Measurements from ENCODE around the gene ATP8B3. TPM values are rescaled to one million over a fixed set of nuclear protein-coding genes. Genes with fewer than 3 reads are reported as not detected.
A peak's percentile ranks its signal among the peaks of the same experiment; 100 is the strongest.

The ATP8B3 gene
- polyA plus RNA-seq, 1 donor (not counting 4 experiments of a cell fraction or from before 2014, with no cell fraction given): 0.98 TPM

DNA sequence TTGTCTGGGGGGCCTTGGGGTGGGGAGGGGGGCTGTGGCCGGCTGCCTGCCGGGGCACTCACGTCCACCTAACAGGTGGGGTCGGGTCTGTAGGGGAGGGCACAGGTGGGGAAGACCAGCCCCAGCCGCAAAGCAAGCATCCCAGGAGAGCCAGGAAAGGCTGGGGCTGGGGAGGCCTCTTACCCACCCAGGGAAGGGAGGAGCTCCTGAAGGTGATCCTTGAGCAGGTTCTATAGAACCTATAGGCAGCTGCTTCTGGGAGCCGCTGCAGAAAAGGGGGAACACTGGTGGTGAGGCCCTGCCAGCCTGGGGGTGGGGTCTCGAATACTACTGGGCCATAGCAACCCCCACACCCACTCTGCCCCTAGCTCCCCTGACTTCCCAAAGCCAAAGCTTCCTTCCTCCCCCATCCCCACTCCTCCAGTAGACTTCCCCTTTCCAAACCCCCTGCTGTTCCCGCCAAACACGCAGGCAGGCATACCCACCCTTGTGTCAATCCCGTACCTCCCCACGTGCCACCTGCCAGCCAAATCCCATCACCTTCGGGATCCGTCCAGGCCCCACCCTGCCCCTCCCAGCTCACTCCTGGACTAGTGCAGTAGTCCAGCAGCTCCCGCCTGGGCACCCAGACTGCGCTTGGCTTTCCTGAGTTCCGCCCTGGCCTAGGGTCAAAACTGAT, 45.7 kb upstream of the ATP8B3 start:
- Histone ChIP-seq H3K4me1 (ENCODE audit: control insufficient read depth, extremely low read depth, insufficient read depth, low read length) (peaks cover 74% of the 10 kb centered on the region), H2AFZ (ENCODE audit: control insufficient read depth, low read length) (no peak overlapping the region), H3K36me3 (ENCODE audit: control insufficient read depth in 2 of 2, extremely low read depth in 1 of 2, insufficient read depth in 2 of 2, low read length in 2 of 2) (no peaks in the 10 kb centered on the region), H3K4me2 (ENCODE audit: control insufficient read depth, extremely low read depth, insufficient read depth, low read depth, low read length) (peak overlapping the region; percentile 74), H3K9me1 (ENCODE audit: control insufficient read depth, extremely low read depth, insufficient read depth, low read length) (no peaks in the 10 kb centered on the region), H3K9me3 (ENCODE audit: control insufficient read depth, low read depth, low read length) (no peaks in the 10 kb centered on the region), H3K27ac (ENCODE audit: control insufficient read depth, insufficient read depth, low read length) (peak overlapping the region; percentile 3), H3K4me3 (ENCODE audit: control insufficient read depth in 2 of 3, extremely low read depth in 1 of 3, insufficient read depth in 2 of 3, low read depth in 1 of 3, low read length in 3 of 3) (peak overlapping the region; percentile 15 to 29 (median 20)), H3K9ac (ENCODE audit: control insufficient read depth, extremely low read depth, insufficient read depth, low read length) (peak overlapping the region; percentile 69), H3K27me3 (ENCODE audit: control insufficient read depth, extremely low read depth, insufficient read depth, low read length) (no peaks in the 10 kb centered on the region), H3K79me2 (ENCODE audit: control insufficient read depth, insufficient read depth, low read length) (peaks cover 90% of the 10 kb centered on the region), H4K20me1 (ENCODE audit: control insufficient read depth, extremely low read depth, insufficient read depth, low read length) (peaks cover 20% of the 10 kb centered on the region)
- DNase-seq (ENCODE audit: low read depth, low spot score) (no peak), FAIRE-seq (no peak)
- TF ChIP-seq, protein P1, sequence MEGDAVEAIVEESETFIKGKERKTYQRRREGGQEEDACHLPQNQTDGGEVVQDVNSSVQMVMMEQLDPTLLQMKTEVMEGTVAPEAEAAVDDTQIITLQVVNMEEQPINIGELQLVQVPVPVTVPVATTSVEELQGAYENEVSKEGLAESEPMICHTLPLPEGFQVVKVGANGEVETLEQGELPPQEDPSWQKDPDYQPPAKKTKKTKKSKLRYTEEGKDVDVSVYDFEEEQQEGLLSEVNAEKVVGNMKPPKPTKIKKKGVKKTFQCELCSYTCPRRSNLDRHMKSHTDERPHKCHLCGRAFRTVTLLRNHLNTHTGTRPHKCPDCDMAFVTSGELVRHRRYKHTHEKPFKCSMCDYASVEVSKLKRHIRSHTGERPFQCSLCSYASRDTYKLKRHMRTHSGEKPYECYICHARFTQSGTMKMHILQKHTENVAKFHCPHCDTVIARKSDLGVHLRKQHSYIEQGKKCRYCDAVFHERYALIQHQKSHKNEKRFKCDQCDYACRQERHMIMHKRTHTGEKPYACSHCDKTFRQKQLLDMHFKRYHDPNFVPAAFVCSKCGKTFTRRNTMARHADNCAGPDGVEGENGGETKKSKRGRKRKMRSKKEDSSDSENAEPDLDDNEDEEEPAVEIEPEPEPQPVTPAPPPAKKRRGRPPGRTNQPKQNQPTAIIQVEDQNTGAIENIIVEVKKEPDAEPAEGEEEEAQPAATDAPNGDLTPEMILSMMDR (optimal IDR thresholded peaks at IDR 0.05 in 1 of 3, IDR thresholded peaks at IDR 0.05 in 1 of 3, conservative IDR thresholded peaks at IDR 0.05 in 1 of 3; ENCODE audit: extremely low read depth in 1 of 3, insufficient read depth in 2 of 3, low read length in 3 of 3): no peak
- TF ChIP-seq EZH2 (IDR thresholded peaks at IDR 0.05; ENCODE audit: low read length): no peak
- dilution Hi-C loops (cut with MboI; ENCODE audit: extremely low pct_ligation_motif_present, low sequenced_read_pairs): no loop called here

DNA sequence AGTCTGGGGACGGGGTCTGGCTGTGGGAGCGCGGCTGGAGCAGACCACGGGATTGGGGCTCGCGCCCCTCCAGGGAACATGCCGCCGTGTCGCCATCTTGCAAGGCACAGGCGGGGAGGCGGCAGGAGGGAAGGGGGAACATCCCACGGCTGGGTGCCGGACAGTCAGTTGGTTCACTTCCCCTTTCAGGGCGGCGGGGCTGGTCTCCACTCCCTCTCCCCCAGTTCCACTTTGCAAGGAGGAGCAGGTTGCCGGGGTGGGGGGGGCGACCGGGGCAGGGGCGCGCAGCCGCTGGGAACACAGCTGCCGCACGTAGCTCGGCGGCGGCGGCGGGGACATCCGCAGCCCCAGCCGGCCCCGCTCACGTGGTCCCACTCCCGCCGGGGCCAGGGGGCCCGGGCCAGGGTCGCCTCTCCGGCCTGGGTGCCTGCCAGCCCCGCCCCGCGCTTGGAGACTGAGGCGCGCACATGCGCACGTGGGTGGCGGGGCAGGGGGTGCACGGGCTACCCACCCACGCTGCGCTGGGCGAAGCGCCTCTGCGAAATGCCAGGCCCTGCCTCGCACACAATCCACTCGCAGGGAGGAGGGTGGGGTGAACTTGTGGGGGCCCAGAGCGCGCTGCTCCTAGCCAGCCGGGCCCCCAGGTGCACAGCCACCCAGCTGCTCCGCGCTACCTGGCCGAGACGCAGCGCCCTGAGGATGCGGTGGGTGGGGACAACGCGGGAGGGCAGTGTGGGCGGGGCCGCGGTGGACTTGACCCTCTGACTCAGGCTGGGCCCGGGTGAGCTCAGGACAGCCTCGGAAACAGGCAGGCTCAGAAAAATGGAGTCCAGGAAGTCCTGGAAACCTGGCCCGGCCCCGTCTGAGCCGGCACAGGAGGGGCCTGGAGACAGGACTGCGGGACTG, 44.9 kb upstream of the ATP8B3 start:
- Histone ChIP-seq H3K4me2 (ENCODE audit: control insufficient read depth, extremely low read depth, insufficient read depth, low read depth, low read length) (peak overlapping the region; percentile 96), H3K27me3 (ENCODE audit: control insufficient read depth, extremely low read depth, insufficient read depth, low read length) (no peaks in the 10 kb centered on the region), H3K36me3 (ENCODE audit: control insufficient read depth in 2 of 2, extremely low read depth in 1 of 2, insufficient read depth in 2 of 2, low read length in 2 of 2) (no peaks in the 10 kb centered on the region), H4K20me1 (ENCODE audit: control insufficient read depth, extremely low read depth, insufficient read depth, low read length) (peaks cover 20% of the 10 kb centered on the region), H3K9me3 (ENCODE audit: control insufficient read depth, low read depth, low read length) (no peaks in the 10 kb centered on the region), H3K27ac (ENCODE audit: control insufficient read depth, insufficient read depth, low read length) (peak overlapping the region; percentile 71), H3K79me2 (ENCODE audit: control insufficient read depth, insufficient read depth, low read length) (peaks cover 90% of the 10 kb centered on the region), H2AFZ (ENCODE audit: control insufficient read depth, low read length) (no peak overlapping the region), H3K9ac (ENCODE audit: control insufficient read depth, extremely low read depth, insufficient read depth, low read length) (peak overlapping the region; percentile 69), H3K4me3 (ENCODE audit: control insufficient read depth in 2 of 3, extremely low read depth in 1 of 3, insufficient read depth in 2 of 3, low read depth in 1 of 3, low read length in 3 of 3) (peak overlapping the region; percentile 33 to 68 (median 59)), H3K9me1 (ENCODE audit: control insufficient read depth, extremely low read depth, insufficient read depth, low read length) (no peaks in the 10 kb centered on the region), H3K4me1 (ENCODE audit: control insufficient read depth, extremely low read depth, insufficient read depth, low read length) (peaks cover 75% of the 10 kb centered on the region)
- DNase-seq (ENCODE audit: low read depth, low spot score) (no peak), FAIRE-seq (peak; percentile 82)
- dilution Hi-C loops (cut with MboI; ENCODE audit: extremely low pct_ligation_motif_present, low sequenced_read_pairs): no loop called here
- TF ChIP-seq, protein P1 (optimal IDR thresholded peaks at IDR 0.05 in 1 of 3, IDR thresholded peaks at IDR 0.05 in 1 of 3, conservative IDR thresholded peaks at IDR 0.05 in 1 of 3; ENCODE audit: extremely low read depth in 1 of 3, insufficient read depth in 2 of 3, low read length in 3 of 3): no peak
